HG02938 (cell line): ENCODE data around the gene DCLK2.
A peak's percentile ranks its signal among the peaks of the same experiment; 100 is the strongest.

Experiments
- ATAC-seq: cut with Tn5 transposase; IDR thresholded peaks from one replicate; pipeline ENCODE4 v1.9.1; 2021; ENCODE audit warnings: mild to moderate bottlenecking, moderate library complexity; ENCODE audit not compliant: unreplicated experiment

DCLK2 gene

DNA sequence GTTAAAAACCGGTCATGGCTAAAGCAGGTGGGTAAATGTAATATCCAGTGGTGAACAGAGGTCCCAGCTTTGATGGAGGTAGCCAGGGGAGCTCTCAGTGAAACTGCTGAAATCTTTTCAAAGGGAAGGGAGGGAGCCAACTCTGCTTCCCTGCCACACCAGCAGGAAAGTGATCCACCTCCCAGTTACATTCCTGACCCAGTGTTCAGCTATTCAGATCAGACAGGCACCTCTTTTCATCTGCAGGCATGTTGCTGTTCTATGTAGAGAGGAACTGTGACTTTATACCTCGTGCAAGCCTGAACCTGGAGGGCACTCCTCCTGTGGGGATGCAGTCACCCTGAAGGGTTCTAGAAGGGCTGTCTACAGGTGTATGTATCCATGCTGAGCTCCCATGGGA is 37.6 kb downstream of the DCLK2 start:
- no peak for ATAC-seq

- no peak for ATAC-seq
Observed at GRCh38 chr4:150116506-150116905, 38.3 kb downstream of the DCLK2 start.

DNA sequence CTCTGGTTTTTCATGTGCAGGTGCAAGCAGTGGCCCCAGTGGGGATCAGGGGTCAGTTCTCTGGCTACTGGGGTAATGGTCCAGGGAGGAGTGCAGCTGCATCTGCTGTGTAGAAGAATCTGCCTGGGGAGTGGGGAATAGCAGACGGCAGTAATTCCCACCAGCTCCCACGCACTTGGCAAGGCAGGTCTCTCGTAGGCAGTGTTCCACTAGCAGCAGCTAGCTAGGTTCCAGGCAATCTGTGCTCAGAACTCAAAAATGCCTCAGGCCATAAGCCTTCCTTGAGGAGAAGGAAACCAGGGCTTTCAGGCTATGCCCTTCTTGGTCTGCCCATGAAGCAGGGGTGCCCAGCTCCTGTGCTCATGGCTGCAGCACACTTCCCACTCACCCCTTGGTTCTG is 38.8 kb downstream of the DCLK2 start:
- no peak for ATAC-seq

DNA sequence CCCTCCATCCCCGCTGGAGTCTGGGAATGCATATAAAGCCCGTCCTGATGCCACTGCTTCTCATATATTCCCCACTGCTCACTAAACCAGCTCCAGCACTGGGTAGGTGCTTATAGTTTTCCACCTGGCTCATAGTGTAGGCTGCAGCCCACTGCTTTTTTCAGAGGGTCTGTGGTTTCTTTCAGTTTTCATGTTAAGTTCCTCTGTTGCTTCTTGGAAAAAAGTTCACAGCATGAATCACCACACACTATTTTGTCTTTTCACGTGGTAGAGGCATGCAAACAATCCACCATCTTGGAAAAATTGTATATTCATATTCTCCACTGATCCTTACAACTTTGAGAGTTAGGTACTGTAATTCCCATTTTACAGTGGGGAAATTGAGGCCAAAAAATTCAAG is 39.4 kb downstream of the DCLK2 start:
- ATAC-seq = no peak

DNA sequence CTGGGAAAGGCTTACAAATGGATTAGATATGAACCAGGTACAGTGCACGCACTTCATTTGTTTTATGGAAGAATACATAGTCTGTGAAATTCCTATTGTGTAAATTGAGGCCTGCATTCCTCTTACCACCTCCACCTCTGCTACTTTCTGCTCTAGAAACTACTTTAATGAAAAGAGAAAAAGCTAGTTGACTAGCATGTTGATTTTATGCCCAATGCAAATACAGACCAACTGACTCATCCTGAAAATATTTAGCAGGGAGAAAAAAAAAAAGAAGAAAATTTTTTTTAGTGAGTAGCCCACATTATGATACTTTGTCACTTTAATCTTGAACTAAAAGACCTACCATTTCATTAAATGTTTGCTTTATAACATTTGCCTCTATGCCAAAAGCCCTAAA is 41.2 kb downstream of the DCLK2 start:
- ATAC-seq = no peak

DNA sequence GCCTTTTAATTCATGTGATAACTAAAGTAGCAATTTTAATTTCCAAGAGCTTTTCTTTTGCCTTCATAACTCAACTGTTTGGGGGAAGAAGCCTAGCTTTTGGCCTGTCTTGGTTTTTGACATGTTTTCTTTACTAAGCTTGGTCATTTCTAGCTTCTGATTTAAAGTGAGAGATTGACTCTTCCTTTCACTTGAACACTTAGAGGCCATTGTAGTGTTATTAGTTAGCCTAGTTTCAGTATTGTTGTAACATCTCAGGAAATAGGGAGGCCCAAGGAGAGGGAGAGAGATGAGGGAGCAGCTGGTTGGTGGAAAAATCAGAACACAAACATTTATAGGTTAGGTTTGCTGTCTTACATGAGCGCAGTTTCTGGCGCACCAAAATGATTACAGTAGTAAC is 44.8 kb downstream of the DCLK2 start:
- no peak for ATAC-seq

DNA sequence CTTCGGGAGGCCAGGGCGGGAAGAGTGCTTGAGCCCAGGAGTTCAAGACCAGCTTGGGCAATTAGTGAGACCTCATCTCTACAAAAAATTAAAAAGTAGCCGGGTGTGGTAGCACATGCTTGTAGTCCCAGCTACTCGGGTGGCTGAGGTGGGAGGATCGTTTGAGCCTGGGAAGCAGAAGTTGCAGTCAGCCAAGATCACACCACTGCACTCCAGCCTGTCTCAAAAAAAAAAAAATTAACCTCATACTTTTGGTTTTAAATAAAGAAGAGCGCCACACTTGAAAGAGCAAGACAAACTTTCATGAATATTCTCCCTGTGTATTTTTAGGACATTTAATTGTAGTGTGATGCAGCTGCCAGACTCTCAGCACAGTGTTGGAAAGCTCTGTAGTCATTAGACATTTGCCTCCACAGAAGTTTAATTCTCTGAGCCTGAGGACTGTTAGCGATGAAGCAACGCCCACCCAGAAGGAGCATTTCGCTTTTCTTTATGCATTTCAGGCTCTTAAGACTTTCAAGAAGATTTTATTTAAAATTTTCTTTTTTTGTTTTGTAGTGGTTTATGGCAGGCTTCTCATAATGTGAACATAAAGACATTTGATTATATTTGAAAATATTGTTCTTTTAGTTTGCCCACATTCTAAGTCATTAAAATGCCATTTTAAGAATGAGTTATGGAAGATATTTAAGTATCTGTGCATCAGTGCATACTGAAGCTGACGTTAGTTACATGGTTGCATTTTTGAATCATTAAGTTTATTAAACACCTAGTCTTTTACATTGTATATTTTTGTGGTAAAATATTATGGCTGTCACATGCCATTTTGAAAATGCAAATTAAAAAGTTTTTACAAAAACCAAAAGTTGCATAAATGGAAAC is 45.8 kb downstream of the DCLK2 start:
- ATAC-seq = no peak

DNA sequence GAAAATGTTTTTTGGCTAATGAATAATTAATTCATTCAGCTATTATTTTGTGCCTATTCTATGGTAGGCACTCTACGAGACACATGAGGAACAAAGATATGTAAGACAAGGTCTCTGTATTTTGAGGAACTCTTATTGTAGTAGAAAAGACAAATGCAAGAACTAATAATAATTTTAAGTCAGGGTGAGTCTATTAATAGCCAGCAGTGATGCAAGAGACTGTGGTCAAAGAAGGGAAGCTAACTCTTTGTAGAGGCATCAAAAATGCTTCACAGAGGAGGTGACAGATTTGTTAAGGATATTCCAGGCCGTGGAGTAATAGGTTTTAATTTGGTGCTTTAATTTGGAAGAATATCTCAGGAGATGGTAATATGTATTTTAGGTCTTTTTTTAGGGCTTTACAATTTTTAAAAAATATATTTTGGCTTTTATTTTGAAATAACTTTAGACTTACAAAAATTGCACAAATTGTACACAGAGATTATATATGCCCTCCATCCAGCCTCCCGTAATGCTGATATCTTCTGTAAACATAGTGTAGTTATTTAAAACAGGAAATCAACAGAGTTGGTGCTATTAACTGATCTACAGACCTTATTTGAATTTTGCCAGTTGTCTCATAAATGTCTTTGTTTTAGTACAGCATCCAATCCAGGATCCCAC is 48.1 kb downstream of the DCLK2 start:
- ATAC-seq = peak; percentile 44

DNA sequence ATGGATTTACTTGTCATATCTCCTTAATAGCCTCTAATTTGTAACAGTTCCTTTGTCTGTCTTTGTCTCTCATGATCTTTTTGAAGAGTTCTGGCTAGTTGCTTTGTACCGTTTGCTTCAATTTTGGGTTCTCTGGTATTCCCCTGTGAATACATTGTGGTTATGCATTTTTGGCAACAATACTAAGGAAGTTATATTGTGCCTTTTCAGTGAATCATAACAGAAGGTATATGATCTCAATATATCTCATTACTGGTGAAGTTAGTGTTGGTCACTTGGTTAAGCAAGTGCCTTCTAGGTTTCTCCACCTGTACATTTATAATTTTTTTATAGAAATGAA is 48.6 kb downstream of the DCLK2 start:
- peak; percentile 61 for ATAC-seq

DNA sequence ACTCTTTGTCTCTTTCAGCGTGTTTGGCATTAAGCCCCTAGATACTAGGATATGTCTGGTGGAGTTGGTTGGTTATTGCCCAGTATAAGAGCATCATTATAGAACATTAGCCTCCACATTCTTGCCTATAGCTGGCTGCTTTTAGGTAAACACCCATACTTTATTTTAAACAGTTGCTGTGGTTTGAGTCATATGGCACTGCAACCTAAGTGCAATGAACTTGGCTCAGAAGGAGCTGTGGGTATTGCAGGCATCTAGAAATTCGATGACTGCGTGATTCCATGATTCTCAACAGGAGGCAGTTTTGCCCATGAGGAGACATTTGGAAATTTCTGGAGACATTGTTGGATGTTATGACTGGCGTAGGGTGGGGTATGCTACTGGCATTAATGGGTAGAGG is 49.5 kb downstream of the DCLK2 start:
- ATAC-seq = no peak

DNA sequence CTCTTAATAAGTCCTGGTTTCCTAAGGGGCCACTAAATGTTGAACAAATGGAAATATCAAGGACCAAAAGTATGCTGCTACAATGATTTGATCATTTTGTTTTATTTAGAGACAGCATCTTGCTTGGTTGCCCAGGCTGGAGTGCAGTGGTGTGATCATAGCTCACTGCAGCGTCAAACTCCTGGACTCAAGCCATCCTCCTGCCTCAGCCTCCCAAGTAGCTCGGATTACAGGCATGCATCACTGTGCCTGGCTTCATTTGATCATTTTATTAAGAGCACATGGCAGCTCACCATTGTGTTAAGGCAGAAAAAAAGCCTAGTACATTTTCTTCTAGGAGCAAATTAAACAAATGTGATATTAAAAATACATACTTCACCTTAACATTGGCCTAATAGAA is 52.7 kb downstream of the DCLK2 start:
- ATAC-seq = no peak

DNA sequence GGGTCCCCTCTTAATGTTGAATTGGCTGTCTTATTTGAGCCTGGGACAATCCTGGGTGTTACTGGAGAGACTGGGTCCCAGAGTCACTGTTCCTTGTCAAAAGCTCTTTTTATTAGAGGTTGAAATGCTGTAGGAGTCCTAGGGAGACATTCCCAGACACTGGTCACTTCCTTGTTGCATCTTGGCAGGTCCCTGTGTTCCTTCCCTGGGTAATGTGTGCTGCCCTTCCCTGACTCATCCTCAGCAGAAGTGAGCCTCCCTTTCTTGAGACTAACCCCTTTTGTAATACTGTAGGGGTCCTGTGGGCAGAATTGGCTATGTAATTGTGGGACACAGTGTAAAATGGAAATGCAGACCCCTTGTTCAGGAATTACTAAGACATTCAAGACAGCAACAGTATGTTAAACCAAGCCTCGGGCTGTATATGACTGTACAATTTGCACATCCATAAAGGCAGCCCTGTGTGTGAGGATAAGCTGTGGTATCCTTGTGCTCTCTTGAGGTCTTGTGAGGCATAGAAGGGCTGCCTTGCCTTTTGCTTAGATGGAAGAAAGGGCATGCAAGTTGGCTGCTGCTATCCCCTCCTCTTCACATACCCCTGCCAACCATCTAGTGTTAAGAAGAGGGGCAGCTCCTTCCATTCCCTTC is 53.5 kb downstream of the DCLK2 start:
- ATAC-seq = no peak

DNA sequence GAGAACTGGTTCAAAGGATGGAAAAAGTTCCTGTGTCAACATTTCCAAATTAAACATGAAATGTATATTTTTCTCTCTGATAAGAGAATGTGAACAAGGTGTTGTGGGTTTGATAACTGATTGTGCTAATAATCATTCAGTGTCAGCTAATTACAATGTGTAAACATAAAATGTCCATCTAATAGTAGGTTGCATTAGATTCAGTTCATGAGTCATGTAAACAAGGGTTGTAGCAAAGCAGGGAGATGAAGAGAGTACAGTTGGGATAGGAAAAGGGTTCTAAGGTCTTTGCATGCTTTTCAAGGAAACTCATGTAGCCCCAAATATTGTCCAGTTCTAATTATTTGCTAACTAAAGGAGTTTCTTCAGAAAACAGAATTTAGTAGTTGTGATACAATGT is 55.4 kb downstream of the DCLK2 start:
- ATAC-seq = no peak

DNA sequence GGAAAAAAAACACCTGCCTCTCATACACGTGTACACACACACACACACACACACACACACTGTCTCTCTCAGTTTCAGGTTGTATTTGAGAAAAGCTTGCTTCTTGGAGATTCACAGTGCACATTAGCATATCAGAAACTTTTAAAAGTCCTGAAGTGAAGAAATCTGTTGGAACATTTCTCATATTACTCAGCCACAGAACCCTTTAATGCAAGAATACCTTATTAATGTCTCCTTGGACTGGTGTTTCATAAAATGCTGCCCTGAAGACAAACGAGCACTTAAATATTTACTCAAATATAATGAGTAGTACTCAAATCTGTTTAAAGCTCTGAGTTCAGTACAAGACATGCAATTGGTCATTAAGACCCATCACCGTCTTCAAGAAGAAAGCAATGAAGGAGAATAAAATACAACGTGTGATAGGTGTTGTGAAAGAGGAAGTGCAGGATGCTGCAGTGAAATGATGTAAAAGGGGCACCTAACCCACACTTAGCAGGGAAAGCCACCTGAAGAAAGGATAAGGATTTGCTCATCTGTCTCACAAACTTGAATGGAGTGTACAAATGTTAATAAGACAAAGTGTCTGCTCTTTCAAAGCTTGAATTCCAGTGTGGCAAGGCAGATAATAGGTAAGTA is 57.0 kb downstream of the DCLK2 start:
- no peak for ATAC-seq

- no peak for ATAC-seq
Observed at GRCh38 chr4:150136036-150136435, 57.8 kb downstream of the DCLK2 start.

DNA sequence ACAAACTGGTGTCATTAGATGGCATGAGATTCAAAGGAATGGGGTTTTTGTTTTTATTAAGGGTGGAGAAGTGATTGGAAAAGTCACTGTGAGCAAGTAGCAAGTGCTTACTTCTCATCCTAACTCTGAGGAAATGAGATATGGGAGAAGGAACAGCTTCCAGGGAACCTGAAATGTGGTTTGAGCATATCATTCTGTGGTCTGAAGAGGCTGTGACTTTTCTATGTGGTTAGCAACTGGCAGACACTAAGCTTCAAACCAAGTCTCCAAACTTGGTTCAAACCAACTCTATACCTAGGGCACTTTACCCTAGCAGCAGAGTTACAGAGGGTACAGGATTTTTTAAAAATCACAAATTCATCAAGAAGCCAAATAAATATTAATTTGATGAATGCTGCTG is 58.2 kb downstream of the DCLK2 start:
- no peak for ATAC-seq

DNA sequence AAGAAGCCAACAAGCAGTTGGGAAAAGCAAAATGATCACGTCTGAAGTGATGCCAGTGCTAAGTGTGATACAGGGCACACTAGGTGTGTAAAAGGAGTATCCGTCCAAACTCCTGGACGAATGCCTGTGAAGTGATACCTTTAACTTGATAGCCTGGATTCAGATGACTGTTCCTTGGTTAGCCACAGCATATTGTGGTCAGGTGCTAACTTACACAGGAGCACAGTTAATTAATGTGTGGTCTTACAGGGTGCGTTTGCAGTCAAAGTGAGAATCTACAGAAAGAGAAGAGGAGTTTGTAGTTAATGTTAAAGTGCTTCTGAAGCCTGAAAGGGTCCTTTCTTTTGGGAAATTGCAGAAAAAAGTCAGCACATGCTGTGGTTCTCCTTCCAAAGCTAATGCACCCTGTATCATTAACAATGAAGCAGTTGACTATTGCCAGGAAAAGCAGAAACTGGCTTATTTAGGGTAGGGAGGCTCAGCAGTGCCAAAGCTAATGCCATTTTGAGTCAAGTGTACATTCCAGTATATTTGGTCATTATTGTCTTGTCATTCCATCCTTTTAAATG is 61.1 kb downstream of the DCLK2 start:
- no peak for ATAC-seq

- ATAC-seq = no peak
Observed at GRCh38 chr4:150140774-150141400, 62.6 kb downstream of the DCLK2 start.

DNA sequence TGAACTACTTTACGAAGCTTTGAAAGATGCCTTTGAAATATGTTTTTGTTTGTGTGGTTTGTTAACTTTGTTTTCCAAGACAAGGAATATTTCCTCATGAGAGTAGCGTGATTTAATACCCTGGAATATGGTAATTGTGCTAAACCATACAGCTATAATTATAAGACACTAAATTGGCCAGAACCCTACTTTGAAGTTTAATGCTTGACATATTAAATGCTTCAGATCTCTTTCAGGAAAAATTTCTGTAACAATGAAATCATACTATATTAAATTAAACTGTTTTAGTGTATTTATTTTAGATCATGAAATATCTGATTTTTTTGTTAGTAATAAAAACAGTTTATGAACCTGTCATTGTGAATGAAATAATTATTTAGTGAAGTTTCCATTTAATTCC is 63.5 kb downstream of the DCLK2 start:
- no peak for ATAC-seq

DNA sequence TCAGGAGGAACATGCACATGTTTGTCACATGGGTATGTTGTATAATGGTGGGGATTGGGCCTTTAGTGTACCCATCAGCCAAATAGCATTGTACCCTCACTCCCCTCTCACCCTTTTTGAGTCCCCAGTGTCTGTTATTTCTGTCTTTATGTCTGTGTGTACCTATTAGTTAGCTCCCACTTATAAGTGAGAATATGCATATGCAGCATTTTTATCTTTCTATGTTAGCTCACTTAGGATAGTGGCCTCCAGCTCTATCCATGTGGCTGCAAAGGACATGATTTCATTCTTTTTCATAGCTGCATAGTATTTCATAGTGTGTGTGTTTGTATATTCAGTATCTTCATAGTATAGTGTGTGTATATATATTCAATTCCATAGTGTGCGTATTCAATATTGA is 64.6 kb downstream of the DCLK2 start:
- no peak for ATAC-seq
